ENCODE results near the gene MRPL39. TPM values are rescaled to one million over a fixed set of nuclear protein-coding genes. Genes with fewer than 3 reads are reported as not detected.

MRPL39 gene
- polyA plus RNA-seq, 1 donor from 2014 or later = 28.5 TPM

DNA sequence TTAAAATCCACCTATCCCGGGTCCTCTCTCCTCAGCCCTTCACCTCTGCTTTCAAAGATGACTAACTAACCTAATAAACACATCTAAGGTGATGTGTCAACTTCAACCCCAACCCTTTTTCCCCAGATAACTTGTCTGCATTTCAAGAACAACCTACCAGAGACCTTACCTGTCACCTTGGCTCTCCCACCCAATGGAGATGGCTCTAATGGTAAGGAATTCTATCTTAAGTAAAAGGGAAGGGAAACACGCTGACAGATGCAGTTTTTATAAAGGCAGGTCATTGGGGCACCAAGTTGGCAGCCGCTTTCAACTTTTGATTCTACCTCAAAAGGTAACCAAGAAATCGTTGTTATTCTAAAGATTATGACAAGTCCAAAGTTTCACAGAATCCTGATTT, 37.6 kb downstream of the MRPL39 start:
- H3K9me3 ChIP-seq (ENCODE audit: low read length) = no peaks in the 10 kb centered on the region
- no peak for TF ChIP-seq MXI1 (conservative IDR thresholded peaks at IDR 0.05; ENCODE audit: poor library complexity, severe bottlenecking)
- no peak for TF ChIP-seq POLR2AphosphoS5 (IDR thresholded peaks at IDR 0.05)
- TF ChIP-seq EZH2 (IDR thresholded peaks at IDR 0.05; ENCODE audit: borderline replicate concordance, insufficient read depth, low read length, poor library complexity, severe bottlenecking) = no peak
- TF ChIP-seq TAF1 (IDR thresholded peaks at IDR 0.05; ENCODE audit: low read depth) = no peak
- no peak for TF ChIP-seq EP300 (conservative IDR thresholded peaks at IDR 0.05; ENCODE audit: poor library complexity, severe bottlenecking)
- TF ChIP-seq, protein P1, sequence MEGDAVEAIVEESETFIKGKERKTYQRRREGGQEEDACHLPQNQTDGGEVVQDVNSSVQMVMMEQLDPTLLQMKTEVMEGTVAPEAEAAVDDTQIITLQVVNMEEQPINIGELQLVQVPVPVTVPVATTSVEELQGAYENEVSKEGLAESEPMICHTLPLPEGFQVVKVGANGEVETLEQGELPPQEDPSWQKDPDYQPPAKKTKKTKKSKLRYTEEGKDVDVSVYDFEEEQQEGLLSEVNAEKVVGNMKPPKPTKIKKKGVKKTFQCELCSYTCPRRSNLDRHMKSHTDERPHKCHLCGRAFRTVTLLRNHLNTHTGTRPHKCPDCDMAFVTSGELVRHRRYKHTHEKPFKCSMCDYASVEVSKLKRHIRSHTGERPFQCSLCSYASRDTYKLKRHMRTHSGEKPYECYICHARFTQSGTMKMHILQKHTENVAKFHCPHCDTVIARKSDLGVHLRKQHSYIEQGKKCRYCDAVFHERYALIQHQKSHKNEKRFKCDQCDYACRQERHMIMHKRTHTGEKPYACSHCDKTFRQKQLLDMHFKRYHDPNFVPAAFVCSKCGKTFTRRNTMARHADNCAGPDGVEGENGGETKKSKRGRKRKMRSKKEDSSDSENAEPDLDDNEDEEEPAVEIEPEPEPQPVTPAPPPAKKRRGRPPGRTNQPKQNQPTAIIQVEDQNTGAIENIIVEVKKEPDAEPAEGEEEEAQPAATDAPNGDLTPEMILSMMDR (IDR thresholded peaks at IDR 0.05; ENCODE audit: poor library complexity, severe bottlenecking) = no peak
- no peak for TF ChIP-seq RAD21 (conservative IDR thresholded peaks at IDR 0.05)
- TF ChIP-seq SMC3 (conservative IDR thresholded peaks at IDR 0.05; ENCODE audit: poor library complexity) = no peak
- TF ChIP-seq, protein P2, sequence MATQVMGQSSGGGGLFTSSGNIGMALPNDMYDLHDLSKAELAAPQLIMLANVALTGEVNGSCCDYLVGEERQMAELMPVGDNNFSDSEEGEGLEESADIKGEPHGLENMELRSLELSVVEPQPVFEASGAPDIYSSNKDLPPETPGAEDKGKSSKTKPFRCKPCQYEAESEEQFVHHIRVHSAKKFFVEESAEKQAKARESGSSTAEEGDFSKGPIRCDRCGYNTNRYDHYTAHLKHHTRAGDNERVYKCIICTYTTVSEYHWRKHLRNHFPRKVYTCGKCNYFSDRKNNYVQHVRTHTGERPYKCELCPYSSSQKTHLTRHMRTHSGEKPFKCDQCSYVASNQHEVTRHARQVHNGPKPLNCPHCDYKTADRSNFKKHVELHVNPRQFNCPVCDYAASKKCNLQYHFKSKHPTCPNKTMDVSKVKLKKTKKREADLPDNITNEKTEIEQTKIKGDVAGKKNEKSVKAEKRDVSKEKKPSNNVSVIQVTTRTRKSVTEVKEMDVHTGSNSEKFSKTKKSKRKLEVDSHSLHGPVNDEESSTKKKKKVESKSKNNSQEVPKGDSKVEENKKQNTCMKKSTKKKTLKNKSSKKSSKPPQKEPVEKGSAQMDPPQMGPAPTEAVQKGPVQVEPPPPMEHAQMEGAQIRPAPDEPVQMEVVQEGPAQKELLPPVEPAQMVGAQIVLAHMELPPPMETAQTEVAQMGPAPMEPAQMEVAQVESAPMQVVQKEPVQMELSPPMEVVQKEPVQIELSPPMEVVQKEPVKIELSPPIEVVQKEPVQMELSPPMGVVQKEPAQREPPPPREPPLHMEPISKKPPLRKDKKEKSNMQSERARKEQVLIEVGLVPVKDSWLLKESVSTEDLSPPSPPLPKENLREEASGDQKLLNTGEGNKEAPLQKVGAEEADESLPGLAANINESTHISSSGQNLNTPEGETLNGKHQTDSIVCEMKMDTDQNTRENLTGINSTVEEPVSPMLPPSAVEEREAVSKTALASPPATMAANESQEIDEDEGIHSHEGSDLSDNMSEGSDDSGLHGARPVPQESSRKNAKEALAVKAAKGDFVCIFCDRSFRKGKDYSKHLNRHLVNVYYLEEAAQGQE (IDR thresholded peaks at IDR 0.05; ENCODE audit: borderline replicate concordance) = no peak
- no peaks in the 10 kb centered on the region for H3K36me3 ChIP-seq (ENCODE audit: insufficient read depth, low read length)
- H3K4me2 ChIP-seq (ENCODE audit: low read length) = no peak overlapping the region
- H3F3A ChIP-seq (ENCODE audit: insufficient read depth, low read length, poor library complexity, severe bottlenecking) = no peaks in the 10 kb centered on the region
- H3K27ac ChIP-seq (ENCODE audit: low read length) = no peak overlapping the region
- no peaks in the 10 kb centered on the region for H4K20me1 ChIP-seq (ENCODE audit: insufficient read depth)
- H2AFZ ChIP-seq (ENCODE audit: low read depth, low read length) = no peak overlapping the region
- H3K9ac ChIP-seq (ENCODE audit: low read length) = no peak overlapping the region
- H3K9me2 ChIP-seq (ENCODE audit: insufficient read depth, low read length) = no peaks in the 10 kb centered on the region
- no peaks in the 10 kb centered on the region for H3K79me2 ChIP-seq (replicated peaks; ENCODE audit: insufficient read depth, low read length)
- no peaks in the 10 kb centered on the region for H3K27me3 ChIP-seq (ENCODE audit: insufficient read depth, low read depth, low read length)
- no peak overlapping the region for H3K4me3 ChIP-seq (ENCODE audit: low read length)

DNA sequence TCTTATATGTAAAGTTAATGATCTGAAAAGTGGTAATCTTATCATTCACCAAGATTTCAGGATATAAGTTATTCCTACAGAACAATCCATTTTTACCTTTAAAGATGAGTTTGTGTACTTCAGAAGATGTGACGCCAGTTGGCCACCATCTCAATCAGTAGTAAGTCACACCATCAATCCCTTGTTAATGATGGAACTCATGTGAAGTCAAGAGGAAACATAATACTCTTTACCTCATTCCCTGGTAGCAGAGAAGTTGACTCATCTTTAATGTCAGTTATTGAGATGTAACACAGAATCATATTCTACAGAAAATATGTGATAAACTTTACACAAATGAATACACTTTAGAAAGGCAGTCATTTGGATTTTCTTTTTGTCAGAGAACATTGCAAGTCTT, 38.2 kb downstream of the MRPL39 start:
- H4K20me1 ChIP-seq (ENCODE audit: insufficient read depth) = no peaks in the 10 kb centered on the region
- H3K79me2 ChIP-seq (replicated peaks; ENCODE audit: insufficient read depth, low read length) = no peaks in the 10 kb centered on the region
- no peak overlapping the region for H3K4me2 ChIP-seq (ENCODE audit: low read length)
- no peaks in the 10 kb centered on the region for H3K27me3 ChIP-seq (ENCODE audit: insufficient read depth, low read depth, low read length)
- no peak overlapping the region for H3K4me3 ChIP-seq (ENCODE audit: low read length)
- no peaks in the 10 kb centered on the region for H3K9me3 ChIP-seq (ENCODE audit: low read length)
- no peaks in the 10 kb centered on the region for H3K36me3 ChIP-seq (ENCODE audit: insufficient read depth, low read length)
- no peak overlapping the region for H2AFZ ChIP-seq (ENCODE audit: low read depth, low read length)
- H3F3A ChIP-seq (ENCODE audit: insufficient read depth, low read length, poor library complexity, severe bottlenecking) = no peaks in the 10 kb centered on the region
- TF ChIP-seq TAF1 (IDR thresholded peaks at IDR 0.05; ENCODE audit: low read depth) = no peak
- no peak for TF ChIP-seq SMC3 (conservative IDR thresholded peaks at IDR 0.05; ENCODE audit: poor library complexity)
- TF ChIP-seq EP300 (conservative IDR thresholded peaks at IDR 0.05; ENCODE audit: poor library complexity, severe bottlenecking) = no peak
- TF ChIP-seq MXI1 (conservative IDR thresholded peaks at IDR 0.05; ENCODE audit: poor library complexity, severe bottlenecking) = no peak
- no peak for TF ChIP-seq RAD21 (conservative IDR thresholded peaks at IDR 0.05)
- TF ChIP-seq, protein P2 (IDR thresholded peaks at IDR 0.05; ENCODE audit: borderline replicate concordance) = no peak
- no peak for TF ChIP-seq POLR2AphosphoS5 (IDR thresholded peaks at IDR 0.05)
- no peak for TF ChIP-seq EZH2 (IDR thresholded peaks at IDR 0.05; ENCODE audit: borderline replicate concordance, insufficient read depth, low read length, poor library complexity, severe bottlenecking)
- TF ChIP-seq, protein P1 (IDR thresholded peaks at IDR 0.05; ENCODE audit: poor library complexity, severe bottlenecking) = no peak
- no peaks in the 10 kb centered on the region for H3K9me2 ChIP-seq (ENCODE audit: insufficient read depth, low read length)
- no peak overlapping the region for H3K27ac ChIP-seq (ENCODE audit: low read length)
- H3K9ac ChIP-seq (ENCODE audit: low read length) = no peak overlapping the region
